GM21515 (cell line): ENCODE measurements around the gene EP400.

ENCODE experiments used
- ATAC-seq: cut with Tn5 transposase; IDR thresholded peaks from one replicate; pipeline ENCODE4 v1.9.1; 2021; ENCODE audit not compliant: unreplicated experiment

Gene EP400

DNA sequence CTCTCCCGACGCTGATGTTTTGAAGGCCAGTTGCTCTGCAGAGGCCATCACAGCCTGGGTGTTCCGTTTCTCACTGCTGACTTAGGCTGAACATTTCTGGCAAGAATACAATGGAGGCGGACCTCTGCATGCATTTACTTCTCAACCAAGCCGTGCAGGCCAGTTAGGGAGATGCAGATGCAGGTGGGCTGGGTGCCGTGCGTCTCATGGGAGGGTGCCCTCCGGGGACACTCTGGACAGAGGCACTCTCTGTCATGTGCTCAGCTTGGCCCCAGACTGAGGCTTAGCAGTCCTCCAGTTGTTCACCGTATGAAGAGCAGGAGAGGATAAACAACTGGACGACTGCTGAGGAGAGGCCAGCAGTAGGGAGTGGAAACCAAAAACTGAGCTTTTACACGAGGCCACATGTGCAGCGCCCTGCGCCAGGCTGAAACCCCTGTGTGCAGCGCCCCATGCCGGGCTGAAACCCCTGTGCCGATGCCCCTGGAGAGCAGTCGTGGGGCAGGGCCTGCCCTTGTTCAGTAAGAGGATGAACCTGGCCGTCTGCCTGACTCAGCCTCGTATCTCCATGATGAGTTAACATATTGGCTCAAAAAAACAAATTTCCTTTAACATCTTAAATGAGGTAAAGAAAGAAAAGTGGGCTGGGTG, 162.0 kb downstream of the EP400 start:
- no peak for ATAC-seq

- ATAC-seq, result no peak
Measured at GRCh38 chr12:132114667-132115066, 164.9 kb downstream of the EP400 start.

DNA sequence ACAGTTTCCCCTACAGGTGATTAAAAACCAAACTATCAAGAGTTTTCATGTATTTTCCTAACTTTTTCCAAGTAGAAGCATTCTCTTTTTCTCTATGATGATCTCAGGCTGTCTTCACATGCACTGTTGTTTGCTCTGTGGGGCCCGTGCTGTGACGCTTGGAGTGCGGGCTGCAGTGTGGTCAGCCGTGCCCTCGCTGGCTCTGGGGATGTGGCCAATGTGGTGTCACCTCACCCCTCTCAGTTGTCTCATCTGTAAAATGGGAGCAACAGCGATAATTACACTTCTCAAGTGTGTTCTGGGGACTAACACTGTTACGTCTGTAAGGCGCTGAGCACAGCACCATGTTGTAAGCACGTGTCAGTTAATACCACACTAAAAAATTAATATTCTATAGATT, 165.8 kb downstream of the EP400 start:
- ATAC-seq, result no peak

DNA sequence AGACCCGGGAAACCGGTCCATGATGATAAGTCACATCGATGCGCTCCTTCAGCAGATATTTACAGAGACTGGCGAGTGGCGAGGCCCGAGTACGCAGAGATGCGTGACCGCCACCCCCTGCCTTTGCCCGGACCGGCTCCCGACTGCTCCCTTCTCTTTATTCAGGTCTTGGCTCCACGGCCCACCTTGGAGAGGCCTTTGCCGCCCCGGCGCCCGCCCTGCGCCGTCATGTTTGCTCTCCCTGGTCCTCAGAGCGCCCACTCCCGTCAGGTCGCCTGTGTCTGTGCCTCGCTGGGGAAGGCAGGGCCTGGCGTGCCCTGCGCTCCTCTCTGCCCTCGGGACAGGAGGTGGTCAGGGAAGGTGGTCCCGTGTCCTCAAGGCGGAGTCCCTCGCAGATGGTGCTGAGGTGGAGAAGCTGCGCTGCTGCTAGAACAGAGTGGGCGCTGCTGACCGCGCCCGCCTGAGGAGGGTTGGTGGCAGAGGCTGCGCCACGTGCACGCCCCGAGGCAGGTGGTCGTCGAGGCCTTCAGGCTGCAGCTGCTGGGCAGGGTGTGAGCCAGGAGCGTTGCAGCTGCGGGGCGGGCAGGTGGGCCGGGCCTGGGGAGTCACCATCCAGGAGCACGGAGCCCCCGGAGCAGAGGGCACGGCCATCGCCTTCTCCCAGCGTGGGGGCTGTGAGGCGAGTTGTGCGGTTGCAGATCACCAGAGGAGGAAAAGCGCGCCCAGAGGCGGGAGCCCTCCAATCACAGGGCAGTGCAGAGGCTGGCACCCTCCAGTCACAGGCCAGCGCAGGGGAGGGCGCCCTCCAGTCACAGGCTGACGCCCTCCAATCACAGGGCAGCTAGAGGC, 167.2 kb downstream of the EP400 start:
- ATAC-seq, result no peak

- no peak for ATAC-seq
Measured at GRCh38 chr12:132117558-132117875, 167.8 kb downstream of the EP400 start.

DNA sequence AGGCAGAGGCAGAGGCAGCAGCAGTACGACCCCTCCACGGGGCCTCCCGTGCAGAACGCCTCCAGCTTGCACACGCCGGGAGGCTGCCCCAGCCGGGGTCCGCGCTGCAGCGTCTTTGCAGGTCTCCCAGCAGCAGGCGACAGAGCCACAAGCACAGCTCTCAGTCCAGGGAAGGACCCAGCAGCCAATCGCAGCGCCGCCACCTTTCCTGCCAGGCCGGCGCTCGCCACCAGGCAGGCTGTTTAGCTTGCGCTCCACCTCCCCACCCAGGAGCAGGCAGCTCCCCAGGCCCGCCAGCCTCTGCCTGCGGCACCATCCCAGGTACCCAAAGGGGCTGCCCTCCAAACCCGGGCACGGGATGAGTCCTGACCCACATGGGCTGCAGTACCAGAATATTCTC, 169.1 kb downstream of the EP400 start:
- no peak for ATAC-seq

DNA sequence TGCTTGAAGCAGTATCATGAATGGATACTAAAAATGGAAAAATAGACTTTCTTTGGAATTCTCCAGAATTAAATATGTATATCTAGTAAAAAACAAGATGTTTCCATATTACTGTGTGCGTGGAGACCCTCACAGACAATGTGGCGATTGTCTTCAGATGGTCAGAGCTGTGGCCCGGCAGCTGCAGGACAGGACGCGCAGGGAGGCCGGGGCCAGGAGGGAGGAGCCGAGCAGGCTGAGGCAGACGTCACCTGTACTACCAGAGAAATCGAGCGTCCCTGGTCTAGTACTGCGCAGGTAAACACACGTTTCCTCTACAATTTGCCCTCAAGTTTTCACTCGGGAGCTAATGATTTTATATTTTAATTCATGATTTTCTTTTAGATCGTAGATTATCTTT, 171.5 kb downstream of the EP400 start:
- ATAC-seq, result no peak

DNA sequence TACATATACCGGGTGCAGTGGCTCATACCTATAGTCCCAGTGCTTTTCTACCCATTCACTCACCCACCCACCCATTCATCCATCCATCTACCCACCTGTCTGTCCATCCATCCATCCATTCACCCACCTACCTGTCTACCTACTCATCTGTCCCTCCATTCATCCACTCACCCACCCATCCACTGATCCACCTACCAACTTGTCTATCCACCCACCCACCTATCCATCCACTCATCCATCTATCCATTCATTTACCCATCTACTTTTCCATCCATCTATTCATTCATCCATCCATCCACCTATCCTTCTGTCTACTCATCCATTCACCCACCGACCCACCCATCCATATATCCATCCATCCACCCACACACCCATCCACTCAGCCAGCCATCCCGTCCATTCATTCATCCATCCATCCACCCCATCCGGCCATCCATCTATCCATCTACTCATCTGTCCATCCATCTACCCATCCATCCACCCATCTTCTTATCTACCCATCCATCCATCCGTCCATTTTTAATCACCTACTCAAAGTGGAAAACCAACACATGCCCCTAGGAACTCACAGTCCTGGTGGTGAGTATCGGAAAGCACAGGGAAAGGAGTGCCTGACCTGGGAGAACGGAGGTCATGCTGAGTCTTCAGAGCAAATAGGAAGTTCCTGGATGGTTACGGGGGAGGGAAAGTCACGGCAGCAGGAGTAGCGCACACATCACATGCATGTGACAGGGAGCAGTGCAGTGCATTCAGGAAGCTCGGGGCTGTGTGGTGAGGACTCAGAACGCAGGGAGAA, 174.4 kb downstream of the EP400 start:
- no peak for ATAC-seq

DNA sequence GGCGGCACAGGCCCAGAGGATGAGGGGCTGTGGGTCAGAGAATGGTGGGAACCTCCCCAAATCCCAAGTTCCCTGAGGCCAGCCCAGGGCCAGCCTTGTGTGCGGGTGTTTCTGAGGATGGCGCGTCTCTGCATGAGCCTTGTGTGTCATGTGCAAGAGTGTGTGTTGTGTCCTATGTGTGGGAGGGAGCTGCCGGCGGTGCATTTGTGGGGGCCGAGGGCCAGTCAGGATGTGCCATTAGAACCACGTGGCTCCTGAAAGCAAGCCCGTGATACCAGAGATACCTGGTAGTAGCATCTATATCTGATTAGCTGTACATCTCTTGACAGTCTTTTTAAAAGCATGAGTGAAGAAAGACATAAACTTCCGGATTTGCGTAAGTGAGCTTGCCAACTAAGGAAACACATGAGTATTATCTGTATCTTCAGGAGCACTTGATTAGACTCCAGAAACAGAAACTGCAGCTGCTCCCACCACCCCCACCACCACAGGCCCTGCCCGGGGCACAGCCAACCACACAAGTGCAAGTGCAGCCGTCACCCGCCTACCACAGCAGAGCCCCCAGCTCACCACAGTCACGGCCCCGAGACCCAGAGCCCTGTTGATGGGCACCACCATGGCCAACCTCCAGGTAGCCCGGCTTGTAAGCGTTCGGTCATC, 175.2 kb downstream of the EP400 start:
- no peak for ATAC-seq

DNA sequence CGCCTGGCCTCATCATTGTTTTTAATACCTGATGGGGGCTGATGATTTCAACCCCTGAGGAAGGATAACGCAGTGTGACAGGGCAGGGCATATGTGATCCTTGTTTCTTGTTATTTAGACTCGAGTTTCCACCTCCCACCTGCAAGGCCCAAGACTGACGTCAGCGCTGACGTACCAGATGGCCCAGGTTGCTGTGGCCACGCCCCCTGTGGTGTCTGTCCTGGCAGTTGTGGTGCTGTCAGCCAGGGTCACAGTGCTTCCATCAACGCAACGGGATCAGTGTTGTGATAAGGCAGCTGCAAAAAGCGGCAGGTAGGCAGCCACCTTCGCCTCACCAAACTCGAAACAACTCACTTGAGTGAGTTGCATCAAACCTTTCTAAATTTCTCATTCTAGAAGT, 176.0 kb downstream of the EP400 start:
- no peak for ATAC-seq

DNA sequence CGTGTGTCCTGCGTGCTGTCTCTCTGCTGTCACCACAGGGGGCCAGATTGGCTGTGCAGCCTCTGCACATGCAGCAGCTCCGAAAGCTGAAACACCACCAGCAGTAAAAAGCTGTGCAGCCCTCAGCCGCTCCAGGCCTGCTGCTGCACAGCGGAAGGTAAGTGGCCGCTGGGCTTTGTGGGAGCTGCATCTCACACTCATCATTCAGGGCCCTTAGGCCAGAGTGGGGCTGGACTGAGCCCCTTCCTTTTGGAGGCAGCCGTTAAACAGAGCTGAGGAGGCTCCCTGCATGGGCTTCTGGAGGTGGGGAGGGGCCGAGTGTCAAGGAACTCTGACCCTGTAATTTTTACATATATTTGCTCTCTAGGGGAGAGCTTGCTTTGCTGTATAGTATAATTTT, 177.3 kb downstream of the EP400 start:
- ATAC-seq, result no peak

DNA sequence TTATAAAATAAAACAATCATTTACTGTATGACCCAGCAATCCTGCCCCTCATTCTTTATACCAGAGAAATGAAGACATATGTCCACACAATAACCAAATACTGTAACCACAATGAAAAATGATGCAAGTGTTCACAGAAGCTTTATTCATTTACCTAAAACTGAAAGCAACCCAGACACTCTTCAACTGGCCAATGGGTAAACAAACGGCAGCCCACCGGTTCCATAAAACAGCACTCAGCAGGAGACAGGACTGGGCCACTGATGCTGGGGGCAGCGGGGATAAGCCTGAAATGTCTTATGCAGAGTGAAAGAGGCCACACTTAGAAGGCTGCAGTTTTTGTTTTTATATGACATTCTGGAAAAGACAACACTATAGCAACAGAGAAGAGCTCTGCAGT, 179.3 kb downstream of the EP400 start:
- ATAC-seq, result no peak

DNA sequence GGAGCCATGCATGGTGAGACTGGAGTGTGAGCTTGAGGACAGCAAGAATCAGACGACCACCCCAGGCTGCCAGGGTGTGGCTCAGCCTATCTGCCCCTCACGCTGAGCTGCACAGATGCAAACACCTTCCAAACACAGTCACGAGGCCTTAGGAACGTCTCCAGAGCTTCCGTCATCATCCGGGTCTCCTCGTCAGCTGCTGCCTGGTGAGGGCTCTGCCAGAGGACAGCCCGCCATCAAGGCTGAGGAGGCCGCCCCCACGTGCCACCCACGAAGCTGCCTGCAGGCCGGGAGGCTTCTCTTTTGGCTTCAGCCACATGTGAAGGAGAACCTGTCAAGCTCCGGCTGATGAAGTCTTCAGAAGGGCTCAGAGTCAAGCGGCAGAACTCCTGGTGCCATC, 180.9 kb downstream of the EP400 start:
- ATAC-seq, result no peak
